Measurements from ENCODE around the gene KLHDC1.
"Not testable (repeated sequence)": the region's sequence is repeated elsewhere in the genome, so short reads cannot be mapped to it uniquely, and the experiment has no call there.

KLHDC1 gene

DNA sequence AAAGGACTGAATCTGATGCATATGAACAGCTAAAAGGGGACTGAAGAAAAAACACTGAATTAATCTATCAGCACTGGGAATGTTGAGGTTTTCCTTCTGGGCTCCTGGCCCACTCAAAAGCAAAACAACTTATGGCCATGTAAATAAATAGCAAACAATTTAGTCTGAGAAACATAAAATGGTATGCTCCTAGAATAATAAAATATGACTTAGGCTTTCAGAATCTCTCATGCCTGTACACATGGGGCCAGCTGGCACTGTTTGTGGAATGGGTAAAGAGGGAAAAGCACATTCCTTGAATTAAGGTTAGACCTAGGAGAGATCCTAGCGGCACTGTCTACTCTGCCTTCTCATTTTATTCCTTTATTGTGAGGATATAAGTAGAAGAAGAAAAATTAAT, 81.2 kb downstream of the KLHDC1 start:
- TF ChIP-seq, protein P1, sequence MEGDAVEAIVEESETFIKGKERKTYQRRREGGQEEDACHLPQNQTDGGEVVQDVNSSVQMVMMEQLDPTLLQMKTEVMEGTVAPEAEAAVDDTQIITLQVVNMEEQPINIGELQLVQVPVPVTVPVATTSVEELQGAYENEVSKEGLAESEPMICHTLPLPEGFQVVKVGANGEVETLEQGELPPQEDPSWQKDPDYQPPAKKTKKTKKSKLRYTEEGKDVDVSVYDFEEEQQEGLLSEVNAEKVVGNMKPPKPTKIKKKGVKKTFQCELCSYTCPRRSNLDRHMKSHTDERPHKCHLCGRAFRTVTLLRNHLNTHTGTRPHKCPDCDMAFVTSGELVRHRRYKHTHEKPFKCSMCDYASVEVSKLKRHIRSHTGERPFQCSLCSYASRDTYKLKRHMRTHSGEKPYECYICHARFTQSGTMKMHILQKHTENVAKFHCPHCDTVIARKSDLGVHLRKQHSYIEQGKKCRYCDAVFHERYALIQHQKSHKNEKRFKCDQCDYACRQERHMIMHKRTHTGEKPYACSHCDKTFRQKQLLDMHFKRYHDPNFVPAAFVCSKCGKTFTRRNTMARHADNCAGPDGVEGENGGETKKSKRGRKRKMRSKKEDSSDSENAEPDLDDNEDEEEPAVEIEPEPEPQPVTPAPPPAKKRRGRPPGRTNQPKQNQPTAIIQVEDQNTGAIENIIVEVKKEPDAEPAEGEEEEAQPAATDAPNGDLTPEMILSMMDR (IDR thresholded peaks at IDR 0.05; ENCODE audit: low read depth, low read length) = no peak
- Histone ChIP-seq H3K4me3 (ENCODE audit: low read depth, low read length) (no peak overlapping the region), H3K9me3 (ENCODE audit: severe bottlenecking) (no peaks in the 10 kb centered on the region), H3K27me3 (ENCODE audit: insufficient read depth, low read depth, severe bottlenecking) (no peaks in the 10 kb centered on the region), H3K36me3 (peaks cover 45% of the 10 kb centered on the region), H3K27ac (no peak overlapping the region)
- DNase-seq = no peak

DNA sequence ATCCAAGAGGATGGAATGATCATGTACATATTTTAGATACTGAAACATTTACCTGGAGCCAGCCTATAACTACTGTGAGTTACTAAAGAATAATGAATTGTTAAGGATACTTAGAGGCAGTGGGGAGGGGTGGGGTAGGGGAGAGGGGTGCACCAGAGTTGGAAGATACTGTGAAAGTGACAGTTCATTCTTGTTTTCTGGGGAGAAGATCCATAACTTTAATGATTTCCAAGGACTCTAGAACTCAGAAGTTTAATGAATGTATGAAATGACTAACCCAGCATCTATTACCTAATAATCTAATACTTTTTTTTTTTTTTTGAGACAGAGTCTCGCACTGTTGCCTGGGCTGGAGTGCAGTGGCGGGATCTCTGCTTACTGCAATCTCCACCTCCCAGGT, 85.5 kb downstream of the KLHDC1 start:
- no peak for DNase-seq
- Histone ChIP-seq H3K27ac (no peak overlapping the region), H3K36me3 (peaks cover 83% of the 10 kb centered on the region), H3K4me3 (ENCODE audit: low read depth, low read length) (no peak overlapping the region), H3K27me3 (ENCODE audit: insufficient read depth, low read depth, severe bottlenecking) (no peaks in the 10 kb centered on the region), H3K9me3 (ENCODE audit: severe bottlenecking) (no peaks in the 10 kb centered on the region)
- TF ChIP-seq, protein P1 (IDR thresholded peaks at IDR 0.05; ENCODE audit: low read depth, low read length) = no peak

DNA sequence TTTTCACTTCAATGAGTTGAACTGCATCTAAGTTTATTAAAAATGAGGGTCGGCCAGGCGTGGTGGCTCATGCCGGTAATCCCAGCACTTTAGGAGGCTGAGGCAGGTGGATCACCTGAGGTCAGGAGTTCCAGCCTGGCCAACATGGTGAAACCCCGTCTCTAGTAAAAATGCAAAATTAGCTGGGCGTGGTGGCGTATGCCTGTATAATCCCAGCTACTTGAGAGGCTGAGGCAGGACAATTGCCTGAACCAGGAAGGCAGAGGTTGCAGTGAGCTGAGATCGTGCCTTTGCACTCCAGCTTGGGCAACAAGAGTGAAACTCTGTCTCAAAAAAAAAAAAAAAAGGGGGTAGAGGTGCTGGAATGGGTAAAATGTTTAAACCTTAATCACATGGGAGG, 88.1 kb downstream of the KLHDC1 start:
- not testable (repeated sequence) for H3K27ac ChIP-seq; DNase-seq; H3K4me3 ChIP-seq (ENCODE audit: low read depth, low read length); H3K9me3 ChIP-seq (ENCODE audit: severe bottlenecking); H3K27me3 ChIP-seq (ENCODE audit: insufficient read depth, low read depth, severe bottlenecking)
- H3K36me3 ChIP-seq = peaks cover 94% of the 10 kb centered on the region

DNA sequence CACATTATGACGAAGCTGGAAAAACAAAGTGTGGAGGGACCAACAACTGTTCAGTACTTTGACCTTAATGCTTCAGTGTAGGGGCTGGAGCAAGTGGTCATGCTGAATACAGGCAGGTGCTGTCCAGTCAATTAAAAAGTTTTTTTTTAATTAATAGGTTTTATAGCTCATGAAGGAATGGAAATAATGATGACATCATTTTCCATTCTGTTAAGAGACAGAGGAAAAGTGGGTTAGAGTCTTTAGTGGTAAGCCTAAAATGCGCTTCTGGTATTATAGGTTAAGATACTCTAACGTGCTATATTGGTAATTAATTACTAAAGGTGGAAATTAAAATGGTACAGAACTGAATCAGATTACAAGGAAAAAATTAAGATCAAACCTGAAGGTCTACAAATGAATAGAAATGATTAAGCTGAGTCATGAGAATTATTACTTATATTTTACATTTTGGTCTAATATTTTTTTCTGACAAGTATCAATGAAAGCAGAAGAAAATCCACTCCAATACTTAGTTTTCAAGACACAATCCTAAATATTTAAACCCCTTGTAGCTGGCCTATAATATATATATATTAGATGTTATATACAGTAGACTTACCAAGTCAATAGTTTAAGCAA, 90.6 kb downstream of the KLHDC1 start:
- no peaks in the 10 kb centered on the region for H3K27me3 ChIP-seq (ENCODE audit: insufficient read depth, low read depth, severe bottlenecking)
- DNase-seq = no peak
- H3K9me3 ChIP-seq (ENCODE audit: severe bottlenecking) = no peaks in the 10 kb centered on the region
- TF ChIP-seq, protein P1 (IDR thresholded peaks at IDR 0.05; ENCODE audit: low read depth, low read length) = no peak
- H3K36me3 ChIP-seq = peaks cover 97% of the 10 kb centered on the region
- H3K27ac ChIP-seq = no peak overlapping the region
- H3K4me3 ChIP-seq (ENCODE audit: low read depth, low read length) = no peak overlapping the region

DNA sequence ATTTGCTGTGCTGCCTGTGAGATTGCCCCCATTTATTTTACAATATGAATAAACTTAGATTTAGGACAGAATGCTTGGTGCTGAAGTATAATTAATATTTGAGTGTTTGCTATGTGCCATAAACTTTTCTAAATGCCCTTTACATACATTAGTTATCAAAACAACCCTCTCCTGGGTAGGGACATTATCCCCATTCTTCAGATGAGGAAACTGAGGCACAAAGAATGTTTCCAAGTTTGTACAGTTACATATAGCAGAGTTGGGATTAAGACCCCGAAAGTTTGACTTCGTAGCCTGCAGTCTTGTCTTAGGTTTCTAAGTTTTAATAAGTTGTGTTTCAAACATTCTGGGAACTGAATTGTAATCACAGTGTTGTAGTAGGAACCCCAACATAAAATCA, 93.4 kb downstream of the KLHDC1 start:
- H3K9me3 ChIP-seq (ENCODE audit: severe bottlenecking) = no peaks in the 10 kb centered on the region
- H3K27ac ChIP-seq = no peak overlapping the region
- H3K4me3 ChIP-seq (ENCODE audit: low read depth, low read length) = no peak overlapping the region
- H3K27me3 ChIP-seq (ENCODE audit: insufficient read depth, low read depth, severe bottlenecking) = no peaks in the 10 kb centered on the region
- TF ChIP-seq, protein P1 (IDR thresholded peaks at IDR 0.05; ENCODE audit: low read depth, low read length) = no peak
- no peak for DNase-seq
- peaks cover 97% of the 10 kb centered on the region for H3K36me3 ChIP-seq

DNA sequence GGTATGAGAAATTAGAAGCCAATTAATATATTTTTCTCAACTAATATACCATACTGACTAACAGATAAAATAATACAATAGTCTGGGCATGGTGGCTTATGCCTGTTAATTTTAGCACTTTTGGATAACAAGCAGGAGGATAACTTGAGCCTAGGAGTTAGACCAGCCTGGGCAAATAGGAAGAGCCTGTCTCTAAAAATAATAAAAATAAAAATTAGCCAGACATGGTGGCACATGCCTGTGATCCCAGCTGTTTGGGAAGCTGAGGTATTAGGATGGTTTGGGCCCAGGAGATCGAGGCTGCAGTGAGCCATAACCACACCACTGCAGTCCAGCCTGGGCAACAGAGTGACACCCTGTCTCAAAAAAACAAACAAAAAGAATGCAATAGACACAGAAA, 99.7 kb downstream of the KLHDC1 start:
- Histone ChIP-seq H3K4me3 (ENCODE audit: low read depth, low read length) (no peak overlapping the region), H3K36me3 (peaks cover 78% of the 10 kb centered on the region), H3K27ac (no peak overlapping the region), H3K9me3 (ENCODE audit: severe bottlenecking) (no peaks in the 10 kb centered on the region), H3K27me3 (ENCODE audit: insufficient read depth, low read depth, severe bottlenecking) (no peaks in the 10 kb centered on the region)
- DNase-seq = no peak
- TF ChIP-seq, protein P1 (IDR thresholded peaks at IDR 0.05; ENCODE audit: low read depth, low read length) = no peak

Data from WERI-Rb-1 (cell line).